WTC11 (cell line): Measurements from ENCODE around the gene EML4. TPM values are rescaled to one million over a fixed set of nuclear protein-coding genes. Genes with fewer than 3 reads are reported as not detected.
A peak's percentile ranks its signal among the peaks of the same experiment; 100 is the strongest.
"Not testable (repeated sequence)": the region's sequence is repeated elsewhere in the genome, so short reads cannot be mapped to it uniquely, and the experiment has no call there.

Experiments
- ATAC-seq: fragments of 200-7000 bp; cut with Tn5 transposase; 2 replicates; pipeline ENCODE4 v1.10.0; 2021; ENCODE audit warnings: mild to moderate bottlenecking, moderate library complexity
- CTCF ChIA-PET: fragments of 300-600 bp; sonication (Branson Sonifier 250); formaldehyde crosslinking; loops from one replicate; lab custom pipeline; 2021; ENCODE audit warnings: antibody characterized with exemption; lab: Charles Lee
- POLR2A ChIA-PET: fragments of 350-600 bp; sonication (Branson Sonifier 250); formaldehyde crosslinking; loops from one replicate; lab custom pipeline; 2021; ENCODE audit warnings: antibody characterized with exemption; lab: Charles Lee
- DNase-seq: peaks from one replicate; pipeline ENCODE4 v3.0.0; 2021; ENCODE audit warnings: low spot score
- H3K27ac Mint-ChIP-seq: 2 replicates; pipeline ENCODE4 v1.8.0; 2021; ENCODE audit warnings: mixed read lengths
- H3K27me3 Mint-ChIP-seq: 2 replicates; pipeline ENCODE4 v1.8.0; 2021; ENCODE audit warnings: low read depth, mild to moderate bottlenecking, moderate library complexity, mixed read lengths
- H3K36me3 Mint-ChIP-seq: 2 replicates; pipeline ENCODE4 v1.8.0; 2021; ENCODE audit warnings: mixed read lengths
- H3K4me1 Mint-ChIP-seq: 2 replicates; pipeline ENCODE4 v1.8.0; 2022; ENCODE audit warnings: mixed read lengths
- H3K4me3 Mint-ChIP-seq: 2 replicates; pipeline ENCODE4 v1.8.0; 2021; ENCODE audit warnings: mild to moderate bottlenecking, moderate library complexity, mixed read lengths
- H3K9me3 Mint-ChIP-seq: 2 replicates; pipeline ENCODE4 v1.8.0; 2021; ENCODE audit warnings: mixed read lengths
- E2F4 ChIP-seq: sonication (generic); formaldehyde crosslinking; IDR thresholded peaks from 2 replicates; pipeline ENCODE4 v1.8.1; 2022; ENCODE audit warnings: low read depth, mild to moderate bottlenecking, moderate library complexity, missing genetic modification reagents, borderline replicate concordance
- ERG ChIP-seq: fragments of 250-450 bp; sonication (Bioruptor Pico); IDR thresholded peaks from 2 replicates; pipeline ENCODE4 v1.8.0; 2021; ENCODE audit warnings: mild to moderate bottlenecking
- FOXJ3 ChIP-seq: sonication (generic); formaldehyde crosslinking; IDR thresholded peaks from 2 replicates; pipeline ENCODE4 v1.9.0; 2021; ENCODE audit warnings: missing genetic modification reagents, mild to moderate bottlenecking, borderline replicate concordance
- GABPB1 ChIP-seq: sonication (generic); formaldehyde crosslinking; IDR thresholded peaks from 2 replicates; pipeline ENCODE4 v1.8.1; 2023; ENCODE audit warnings: mild to moderate bottlenecking, missing genetic modification reagents
- GRHL2 ChIP-seq: fragments of 250-450 bp; sonication (Bioruptor Pico); IDR thresholded peaks from 2 replicates; pipeline ENCODE4 v1.8.0; 2022; ENCODE audit warnings: mild to moderate bottlenecking, moderate library complexity; ENCODE audit not compliant: insufficient replicate concordance, severe bottlenecking
- KAT7 ChIP-seq: sonication (generic); formaldehyde crosslinking; IDR thresholded peaks from 2 replicates; pipeline ENCODE4 v1.8.1; 2023; ENCODE audit warnings: missing genetic modification reagents, mild to moderate bottlenecking, borderline replicate concordance
- MLX ChIP-seq: sonication (generic); formaldehyde crosslinking; IDR thresholded peaks from 2 replicates; pipeline ENCODE4 v1.8.1; 2023; ENCODE audit warnings: mild to moderate bottlenecking, missing genetic modification reagents, moderate library complexity
- MXD4 ChIP-seq: fragments of 250-450 bp; sonication (Bioruptor Pico); IDR thresholded peaks from 2 replicates; pipeline ENCODE4 v1.8.0; 2021; ENCODE audit warnings: mild to moderate bottlenecking, moderate library complexity, borderline replicate concordance
- NFE2L1 ChIP-seq: sonication (generic); formaldehyde crosslinking; IDR thresholded peaks from 2 replicates; pipeline ENCODE4 v1.8.1; 2023; ENCODE audit warnings: missing genetic modification reagents
- OVOL2 ChIP-seq: fragments of 250-450 bp; sonication (Bioruptor Pico); IDR thresholded peaks from 2 replicates; pipeline ENCODE4 v1.9.0; 2021; ENCODE audit warnings: mild to moderate bottlenecking, borderline replicate concordance
- USF2 ChIP-seq: sonication (generic); formaldehyde crosslinking; IDR thresholded peaks from 2 replicates; pipeline ENCODE4 v1.8.1; 2023; ENCODE audit warnings: mild to moderate bottlenecking, missing genetic modification reagents, moderate library complexity
- ZMAT4 ChIP-seq: fragments of 250-450 bp; sonication (Bioruptor Pico); IDR thresholded peaks from 2 replicates; pipeline ENCODE4 v1.9.0; 2021; ENCODE audit warnings: mild to moderate bottlenecking
- ZNF317 ChIP-seq: sonication (generic); formaldehyde crosslinking; IDR thresholded peaks from 2 replicates; pipeline ENCODE4 v1.8.1; 2023; ENCODE audit warnings: low read depth, mild to moderate bottlenecking, moderate library complexity, missing genetic modification reagents, borderline replicate concordance
- ZNF671 ChIP-seq: fragments of 250-450 bp; sonication (Bioruptor Pico); IDR thresholded peaks from 2 replicates; pipeline ENCODE4 v1.8.0; 2021; ENCODE audit warnings: mild to moderate bottlenecking
- total RNA-seq: library from RNA; stranded (reverse); gene quantifications from 3 replicates; pipeline ENCODE4 v1.2.3, GENCODE V29; 2021
- TF ChIP-seq, protein P1 (sequence below): sonication (generic); formaldehyde crosslinking; conservative IDR thresholded peaks from 2 replicates; pipeline ENCODE4 v1.8.1; 2023; ENCODE audit warnings: mild to moderate bottlenecking, low read depth, missing genetic modification reagents, moderate library complexity
- TF ChIP-seq, protein P2 (sequence below): sonication (generic); formaldehyde crosslinking; IDR thresholded peaks from 2 replicates; pipeline ENCODE4 v1.8.1; 2022; ENCODE audit warnings: missing genetic modification reagents, borderline replicate concordance

The EML4 gene
- total RNA-seq, 1 experiment from 2014 or later, result 89.9 TPM

- DNase-seq (no peak), ATAC-seq (no peak)
- ChIA-PET POLR2A (no interaction called here), CTCF (no interaction called here)
- H3K36me3 Mint-ChIP-seq, result peaks cover 40% of the 10 kb centered on the region
- TF ChIP-seq ZNF671 (CRISPR knock-in tag) (no peak), USF2 (CRISPR knock-in tag) (no peak), ZNF317 (CRISPR knock-in tag) (no peak), GRHL2 (CRISPR knock-in tag) (no peak), GABPB1 (CRISPR knock-in tag) (no peak), MLX (CRISPR knock-in tag) (no peak), OVOL2 (CRISPR knock-in tag) (no peak), ZMAT4 (no peak), NFE2L1 (CRISPR knock-in tag) (no peak), MXD4 (CRISPR knock-in tag) (no peak)
- H3K4me3 Mint-ChIP-seq, result no peak overlapping the region
- no peaks in the 10 kb centered on the region for H3K27me3 Mint-ChIP-seq
- H3K27ac Mint-ChIP-seq, result peak overlapping the region; percentile 42; the same call in 1 of the 2 replicates
- peaks cover 12% of the 10 kb centered on the region for H3K4me1 Mint-ChIP-seq
- H3K9me3 Mint-ChIP-seq, result no peaks in the 10 kb centered on the region
These were observed 176.8 kb downstream of the EML4 start for GRCh38 chr2:42345986-42346385.

DNA sequence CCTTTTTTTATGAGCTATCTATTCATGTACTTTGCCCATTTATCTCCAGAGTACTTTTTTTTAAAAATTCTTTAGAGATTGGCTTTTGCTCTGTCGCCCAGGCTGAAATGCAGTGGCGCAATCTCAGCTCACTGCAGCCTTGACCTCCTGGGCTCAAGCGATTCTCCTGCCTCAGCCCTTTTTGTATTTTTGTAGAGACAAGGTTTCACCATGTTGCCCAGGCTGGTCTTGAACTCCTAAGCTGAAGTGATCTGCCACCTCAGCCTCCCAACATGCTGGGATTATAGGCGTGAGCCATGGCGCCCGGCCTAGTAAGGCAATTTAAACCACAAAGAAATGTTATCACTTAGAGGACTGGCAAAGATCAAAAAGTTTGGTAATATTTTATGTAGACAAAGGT is 177.7 kb downstream of the EML4 start:
- H3K4me3 Mint-ChIP-seq, H3K27ac Mint-ChIP-seq, ATAC-seq, DNase-seq, H3K27me3 Mint-ChIP-seq, H3K9me3 Mint-ChIP-seq, POLR2A ChIA-PET: not testable (repeated sequence)
- TF ChIP-seq GABPB1 (CRISPR knock-in tag), result 0 out of 2 replicates have a peak, but pooled peaks have one; percentile 25
- H3K4me1 Mint-ChIP-seq, result peaks cover 12% of the 10 kb centered on the region
- CTCF ChIA-PET, result interaction anchor here (0.7 to 1.1 kb wide), 2 partner anchors 18 to 165 kb away, joined by 3 to 6 read pairs; no protein-coding TSS in a partner anchor
- peaks cover 42% of the 10 kb centered on the region for H3K36me3 Mint-ChIP-seq

DNA sequence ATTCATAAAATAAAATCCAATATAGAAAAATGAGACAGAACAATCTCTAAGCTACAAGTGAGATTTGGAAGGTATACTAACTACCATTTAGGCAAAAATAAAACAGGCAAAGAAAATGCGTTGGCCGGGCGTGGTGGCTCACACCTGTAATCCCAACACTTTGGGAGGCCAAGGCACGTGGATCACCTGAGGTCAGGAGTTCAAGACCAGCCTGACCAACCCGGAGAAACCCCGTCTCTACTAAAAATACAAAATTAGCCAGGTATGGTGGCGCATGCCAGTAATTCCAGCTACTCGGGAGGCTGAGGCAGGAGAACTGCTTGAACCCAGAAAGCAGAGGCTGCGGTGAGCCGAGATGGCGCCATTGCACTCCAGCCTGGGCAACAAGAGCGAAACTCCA is 178.4 kb downstream of the EML4 start:
- CTCF ChIA-PET, result interaction anchor here (1.1 kb wide), 1 partner anchor 19 kb away, joined by 6 read pairs; no protein-coding TSS in a partner anchor
- H3K4me1 Mint-ChIP-seq, DNase-seq, ATAC-seq, H3K27ac Mint-ChIP-seq, POLR2A ChIA-PET, H3K9me3 Mint-ChIP-seq, H3K27me3 Mint-ChIP-seq, H3K4me3 Mint-ChIP-seq: not testable (repeated sequence)
- H3K36me3 Mint-ChIP-seq, result peaks cover 49% of the 10 kb centered on the region

- peaks cover 5% of the 10 kb centered on the region; the same call in 1 of the 2 replicates for H3K4me1 Mint-ChIP-seq
- H3K36me3 Mint-ChIP-seq, result peaks cover 51% of the 10 kb centered on the region
- CTCF ChIA-PET, result interaction anchor here (1.1 kb wide), 1 partner anchor 19 kb away, joined by 6 read pairs; no protein-coding TSS in a partner anchor
- no peak overlapping the region for H3K27ac Mint-ChIP-seq
- DNase-seq (no peak), ATAC-seq (no peak)
- H3K9me3 Mint-ChIP-seq, result no peaks in the 10 kb centered on the region
- POLR2A ChIA-PET, result no interaction called here
- H3K27me3 Mint-ChIP-seq, result no peaks in the 10 kb centered on the region
- no peak overlapping the region for H3K4me3 Mint-ChIP-seq
- TF ChIP-seq FOXJ3, result no peak
- TF ChIP-seq E2F4, result no peak
- TF ChIP-seq, protein P1, sequence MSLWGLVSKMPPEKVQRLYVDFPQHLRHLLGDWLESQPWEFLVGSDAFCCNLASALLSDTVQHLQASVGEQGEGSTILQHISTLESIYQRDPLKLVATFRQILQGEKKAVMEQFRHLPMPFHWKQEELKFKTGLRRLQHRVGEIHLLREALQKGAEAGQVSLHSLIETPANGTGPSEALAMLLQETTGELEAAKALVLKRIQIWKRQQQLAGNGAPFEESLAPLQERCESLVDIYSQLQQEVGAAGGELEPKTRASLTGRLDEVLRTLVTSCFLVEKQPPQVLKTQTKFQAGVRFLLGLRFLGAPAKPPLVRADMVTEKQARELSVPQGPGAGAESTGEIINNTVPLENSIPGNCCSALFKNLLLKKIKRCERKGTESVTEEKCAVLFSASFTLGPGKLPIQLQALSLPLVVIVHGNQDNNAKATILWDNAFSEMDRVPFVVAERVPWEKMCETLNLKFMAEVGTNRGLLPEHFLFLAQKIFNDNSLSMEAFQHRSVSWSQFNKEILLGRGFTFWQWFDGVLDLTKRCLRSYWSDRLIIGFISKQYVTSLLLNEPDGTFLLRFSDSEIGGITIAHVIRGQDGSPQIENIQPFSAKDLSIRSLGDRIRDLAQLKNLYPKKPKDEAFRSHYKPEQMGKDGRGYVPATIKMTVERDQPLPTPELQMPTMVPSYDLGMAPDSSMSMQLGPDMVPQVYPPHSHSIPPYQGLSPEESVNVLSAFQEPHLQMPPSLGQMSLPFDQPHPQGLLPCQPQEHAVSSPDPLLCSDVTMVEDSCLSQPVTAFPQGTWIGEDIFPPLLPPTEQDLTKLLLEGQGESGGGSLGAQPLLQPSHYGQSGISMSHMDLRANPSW, result no peak
- TF ChIP-seq ZNF317 (CRISPR knock-in tag), result no peak
- no peak for TF ChIP-seq ZMAT4
- TF ChIP-seq ERG (CRISPR knock-in tag), result no peak
- TF ChIP-seq, protein P2, sequence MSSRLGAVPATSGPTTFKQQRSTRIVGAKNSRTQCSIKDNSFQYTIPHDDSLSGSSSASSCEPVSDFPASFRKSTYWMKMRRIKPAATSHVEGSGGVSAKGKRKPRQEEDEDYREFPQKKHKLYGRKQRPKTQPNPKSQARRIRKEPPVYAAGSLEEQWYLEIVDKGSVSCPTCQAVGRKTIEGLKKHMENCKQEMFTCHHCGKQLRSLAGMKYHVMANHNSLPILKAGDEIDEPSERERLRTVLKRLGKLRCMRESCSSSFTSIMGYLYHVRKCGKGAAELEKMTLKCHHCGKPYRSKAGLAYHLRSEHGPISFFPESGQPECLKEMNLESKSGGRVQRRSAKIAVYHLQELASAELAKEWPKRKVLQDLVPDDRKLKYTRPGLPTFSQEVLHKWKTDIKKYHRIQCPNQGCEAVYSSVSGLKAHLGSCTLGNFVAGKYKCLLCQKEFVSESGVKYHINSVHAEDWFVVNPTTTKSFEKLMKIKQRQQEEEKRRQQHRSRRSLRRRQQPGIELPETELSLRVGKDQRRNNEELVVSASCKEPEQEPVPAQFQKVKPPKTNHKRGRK, result no peak
- no peak for TF ChIP-seq KAT7
- no peak for TF ChIP-seq OVOL2 (CRISPR knock-in tag)
These were observed 179.1 kb downstream of the EML4 start for GRCh38 chr2:42348113-42348805.
